H9 (cell line): ENCODE data around the gene GBE1. TPM values are rescaled to one million over a fixed set of nuclear protein-coding genes. Genes with fewer than 3 reads are reported as not detected.

Experiments used
- DNase-seq: peaks from one replicate; pipeline ENCODE4 v3.0.0-alpha.2; 2017
- H2AFZ ChIP-seq: one replicate; pipeline ENCODE4 v1.6.1; 2013; ENCODE audit warnings: mild to moderate bottlenecking, low read length, control low read depth, moderate library complexity
- H2AK5ac ChIP-seq: 2 replicates; pipeline ENCODE4 v1.6.1; 2013; ENCODE audit warnings: low read length, control low read depth, mixed read lengths; ENCODE audit not compliant: insufficient read length
- H2BK120ac ChIP-seq: one replicate; pipeline ENCODE4 v1.6.1; 2013; ENCODE audit warnings: low read depth, mild to moderate bottlenecking, low read length, control low read depth, inconsistent platforms; ENCODE audit not compliant: poor library complexity, severe bottlenecking
- H2BK12ac ChIP-seq: 2 replicates; pipeline ENCODE4 v1.6.1; 2013; ENCODE audit warnings: low read length, control low read depth, mixed read lengths, low read depth; ENCODE audit not compliant: insufficient read length
- H2BK15ac ChIP-seq: 2 replicates; pipeline ENCODE4 v1.6.1; 2013; ENCODE audit warnings: low read depth, low read length, control low read depth
- H2BK20ac ChIP-seq: one replicate; pipeline ENCODE4 v1.6.1; 2013; ENCODE audit warnings: low read depth, mild to moderate bottlenecking, low read length, control low read depth, inconsistent platforms; ENCODE audit not compliant: poor library complexity, severe bottlenecking
- H2BK5ac ChIP-seq: 2 replicates; pipeline ENCODE4 v1.6.1; 2013; ENCODE audit warnings: low read length, control low read depth, mixed read lengths; ENCODE audit not compliant: insufficient read length
- H3K14ac ChIP-seq: 2 replicates; pipeline ENCODE4 v1.6.1; 2013; ENCODE audit warnings: low read length, control low read depth; ENCODE audit not compliant: insufficient read depth
- H3K18ac ChIP-seq: 2 replicates; pipeline ENCODE4 v1.6.1; 2013; ENCODE audit warnings: low read depth, mild to moderate bottlenecking, mixed read lengths, low read length, control low read depth; ENCODE audit not compliant: insufficient read length
- H3K23ac ChIP-seq: 2 replicates; pipeline ENCODE4 v1.6.1; 2013; ENCODE audit warnings: low read length, control low read depth, mixed read lengths, low read depth; ENCODE audit not compliant: insufficient read length
- H3K23me2 ChIP-seq: 2 replicates; pipeline ENCODE4 v1.6.1; 2013; ENCODE audit warnings: low read depth, mild to moderate bottlenecking, mixed read lengths, low read length, control low read depth; ENCODE audit not compliant: insufficient read length, poor library complexity, severe bottlenecking
- H3K27ac ChIP-seq: 2 replicates; pipeline ENCODE4 v1.5.1; 2013; ENCODE audit warnings: low read length, control low read depth, mixed read lengths, low read depth; ENCODE audit not compliant: insufficient read length
- H3K27me3 ChIP-seq: 2 replicates; pipeline ENCODE4 v1.6.1; 2013; ENCODE audit warnings: low read length, control low read depth, inconsistent platforms; ENCODE audit not compliant: insufficient read depth
- H3K4ac ChIP-seq: 2 replicates; pipeline ENCODE4 v1.6.1; 2013; ENCODE audit warnings: low read depth, mild to moderate bottlenecking, control low read depth, inconsistent platforms, low read length, moderate library complexity
- H3K4me1 ChIP-seq: 2 replicates; pipeline ENCODE4 v1.6.1; 2013; ENCODE audit warnings: low read length, control low read depth, inconsistent platforms; ENCODE audit not compliant: insufficient read depth
- H3K4me2 ChIP-seq: 2 replicates; pipeline ENCODE4 v1.6.1; 2013; ENCODE audit warnings: low read length, control low read depth, mixed read lengths; ENCODE audit not compliant: insufficient read length, insufficient read depth
- H3K56ac ChIP-seq: 2 replicates; pipeline ENCODE4 v1.6.1; 2013; ENCODE audit warnings: low read depth, mild to moderate bottlenecking, mixed read lengths, low read length, control low read depth; ENCODE audit not compliant: insufficient read length
- H3K79me1 ChIP-seq: 2 replicates; pipeline ENCODE4 v1.6.1; 2013; ENCODE audit warnings: low read depth, mild to moderate bottlenecking, moderate library complexity, low read length, control low read depth, inconsistent platforms; ENCODE audit not compliant: insufficient read depth, poor library complexity, severe bottlenecking
- H3K79me2 ChIP-seq: 2 replicates; pipeline ENCODE4 v1.6.1; 2013; ENCODE audit warnings: low read length, control low read depth, inconsistent platforms; ENCODE audit not compliant: insufficient read depth
- H3K9ac ChIP-seq: 2 replicates; pipeline ENCODE4 v1.6.1; 2013; ENCODE audit warnings: low read length, control low read depth, mixed read lengths; ENCODE audit not compliant: insufficient read length; ENCODE audit errors: extremely low read depth
- H3K9me3 ChIP-seq: one replicate; pipeline ENCODE4 v1.6.1; 2013; ENCODE audit warnings: low read depth, low read length, inconsistent platforms; ENCODE audit not compliant: control insufficient read depth
- H3T11ph ChIP-seq: one replicate; pipeline ENCODE4 v1.6.1; 2013; ENCODE audit warnings: mild to moderate bottlenecking, low read length, control low read depth, inconsistent platforms
- H4K20me1 ChIP-seq: one replicate; pipeline ENCODE4 v1.6.1; 2013; ENCODE audit not compliant: control insufficient read depth, insufficient read length, insufficient read depth
- H4K5ac ChIP-seq: 2 replicates; pipeline ENCODE4 v1.6.1; 2013; ENCODE audit warnings: low read depth, mild to moderate bottlenecking, mixed read lengths, low read length, control low read depth; ENCODE audit not compliant: insufficient read length
- H4K8ac ChIP-seq: replicated peaks from 2 replicates; pipeline ENCODE4 v1.6.1; 2013; ENCODE audit warnings: low read length, control low read depth, mixed read lengths, low read depth; ENCODE audit not compliant: insufficient read length
- H4K91ac ChIP-seq: 2 replicates; pipeline ENCODE4 v1.6.1; 2013; ENCODE audit warnings: low read depth, mild to moderate bottlenecking, moderate library complexity, mixed read lengths, low read length, control low read depth; ENCODE audit not compliant: insufficient read length
- H3K27ac Mint-ChIP-seq, 3 experiments: 2 replicates in 2 of 3; 3 replicates in 1 of 3; pipeline ENCODE4 v1.8.0; 2020 to 2021; ENCODE audit warnings: mixed read lengths in 3 of 3, mild to moderate bottlenecking in 1 of 3, moderate library complexity in 1 of 3
- H3K27me3 Mint-ChIP-seq: 2 replicates; pipeline ENCODE4 v1.8.0; 2021; ENCODE audit warnings: low read depth, mild to moderate bottlenecking, moderate library complexity, mixed read lengths
- H3K36me3 Mint-ChIP-seq, 3 experiments: 2 replicates in 2 of 3; 3 replicates in 1 of 3; pipeline ENCODE4 v1.8.0; 2020 to 2021; ENCODE audit warnings: low read depth in 3 of 3, mixed read lengths in 3 of 3; ENCODE audit not compliant: insufficient read depth in 1 of 3
- H3K4me1 Mint-ChIP-seq, 2 experiments: 2 replicates each; pipeline ENCODE4 v1.8.0; 2020; ENCODE audit warnings: mixed read lengths in 2 of 2
- H3K4me3 Mint-ChIP-seq, 2 experiments: 2 replicates in 1 of 2; 3 replicates in 1 of 2; pipeline ENCODE4 v1.8.0; 2020 to 2021; ENCODE audit warnings: mild to moderate bottlenecking in 2 of 2, mixed read lengths in 2 of 2, moderate library complexity in 1 of 2
- H3K9me3 Mint-ChIP-seq, 2 experiments: 2 replicates in 1 of 2; 3 replicates in 1 of 2; pipeline ENCODE4 v1.8.0; 2020; ENCODE audit warnings: mild to moderate bottlenecking in 2 of 2, mixed read lengths in 2 of 2, moderate library complexity in 1 of 2
- CTCF ChIP-seq: fragments of 200-600 bp; sonication (generic); conservative IDR thresholded peaks from 3 replicates; pipeline ENCODE4 v1.8.0; 2021; ENCODE audit warnings: antibody characterized with exemption, mild to moderate bottlenecking
- WGBS: extraction: QIAGEN DNeasy Blood & Tissue Kit; methylation state at CpG from one replicate; pipeline ENCODE4 v1.1.7; 2013; ENCODE audit warnings: missing lambda C conversion rate, low lambda C conversion rate, mixed read lengths; ENCODE audit not compliant: insufficient read length; ENCODE audit errors: extremely low coverage; 5-methylcytosine and 5-hydroxymethylcytosine counted together
- total RNA-seq: library from RNA; stranded (reverse); gene quantifications from 2 replicates; pipeline ENCODE4 v1.2.1, GENCODE V29; 2021

Gene GBE1
- total RNA-seq, 1 experiment from 2014 or later, result 13.8 TPM

GRCh38 chr3:81728766-81729544 lies 32.5 kb downstream of the GBE1 start:
- H3K14ac ChIP-seq, result no peak overlapping the region
- H3K4me1 Mint-ChIP-seq, result peaks cover 3 to 5% of the 10 kb centered on the region in 2 experiments; a peak in 3 of 4 replicates
- H2BK120ac ChIP-seq, result no peak overlapping the region
- no peaks in the 10 kb centered on the region for H3K27me3 Mint-ChIP-seq
- no peak overlapping the region for H3T11ph ChIP-seq
- H3K23ac ChIP-seq, result no peak overlapping the region
- H3K9me3 Mint-ChIP-seq, result peaks cover 9 to 12% of the 10 kb centered on the region in 2 experiments
- no peak overlapping the region for H3K27ac ChIP-seq
- H3K79me1 ChIP-seq, result no peaks in the 10 kb centered on the region
- no peak overlapping the region for H3K18ac ChIP-seq
- H4K8ac ChIP-seq, result no peak overlapping the region
- H3K9me3 ChIP-seq, result no peaks in the 10 kb centered on the region
- H2AFZ ChIP-seq, result no peak overlapping the region
- WGBS, result no CpG with 5 or more reads among the region's 2 CpGs
- H2AK5ac ChIP-seq, result no peak overlapping the region
- H2BK15ac ChIP-seq, result no peak overlapping the region
- H3K79me2 ChIP-seq, result 0 out of 2 replicates have a peak, but pooled peaks cover 2% of the 10 kb centered on the region
- no peak overlapping the region for H4K91ac ChIP-seq
- no peak for TF ChIP-seq CTCF
- H2BK20ac ChIP-seq, result no peak overlapping the region
- H3K4ac ChIP-seq, result no peak overlapping the region
- H3K4me3 Mint-ChIP-seq, result no peak overlapping the region
- no peaks in the 10 kb centered on the region for H3K27me3 ChIP-seq
- no peak for DNase-seq
- H2BK5ac ChIP-seq, result no peak overlapping the region
- H3K27ac Mint-ChIP-seq, result no peak overlapping the region
- H3K9ac ChIP-seq, result no peak overlapping the region
- H3K36me3 Mint-ChIP-seq, result peaks cover 4 to 16% (median 6%) of the 10 kb centered on the region in 3 experiments
- H3K4me2 ChIP-seq, result no peak overlapping the region
- no peaks in the 10 kb centered on the region for H3K23me2 ChIP-seq
- H3K4me1 ChIP-seq, result no peaks in the 10 kb centered on the region
- no peak overlapping the region for H3K56ac ChIP-seq
- no peak overlapping the region for H4K5ac ChIP-seq
- no peaks in the 10 kb centered on the region for H4K20me1 ChIP-seq
- H2BK12ac ChIP-seq, result no peak overlapping the region
